Stimulated activated CD8-positive, alpha-beta memory T cell treated with anti-CD3 and anti-CD28 coated beads, Interleukin-12 subunit alpha, Interleukin-12 subunit beta, amount 100 ng/mL, for 1 hour (primary cell): ENCODE data around the gene BMP6.

Source experiments
- DNase-seq: peaks from one replicate; pipeline ENCODE4 v3.0.0-alpha.2; 2020; ENCODE audit warnings: low read depth

Gene BMP6

DNA sequence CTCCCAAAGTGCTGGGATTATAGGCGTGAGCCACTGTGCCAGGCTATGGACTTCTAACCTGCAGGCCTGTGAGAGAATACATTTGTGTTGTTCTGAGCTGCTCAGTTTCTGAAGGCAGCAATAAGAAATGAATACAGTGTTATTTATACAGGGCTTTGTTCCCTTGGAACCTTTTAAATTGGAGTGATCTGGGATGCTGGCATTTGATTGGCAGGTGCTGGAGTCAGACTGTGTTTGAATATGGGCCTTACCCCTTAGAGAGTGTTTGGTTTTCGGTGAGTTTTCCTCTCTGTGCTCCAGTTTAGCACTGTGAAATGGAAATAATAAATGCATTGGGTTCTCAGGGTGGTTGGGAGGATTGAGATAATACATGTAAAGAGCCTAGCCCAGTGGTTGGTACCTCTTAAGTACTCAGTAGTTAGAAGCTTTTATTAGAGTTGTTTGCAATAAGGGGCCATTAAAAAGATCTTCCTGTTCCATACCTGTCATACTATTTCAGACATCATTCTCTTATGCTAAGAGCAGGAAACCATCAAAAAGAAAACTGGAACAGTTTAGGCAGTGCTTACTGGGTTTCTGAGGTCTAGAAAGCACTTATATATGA lies 22.1 kb downstream of the BMP6 start:
- no peak for DNase-seq

DNA sequence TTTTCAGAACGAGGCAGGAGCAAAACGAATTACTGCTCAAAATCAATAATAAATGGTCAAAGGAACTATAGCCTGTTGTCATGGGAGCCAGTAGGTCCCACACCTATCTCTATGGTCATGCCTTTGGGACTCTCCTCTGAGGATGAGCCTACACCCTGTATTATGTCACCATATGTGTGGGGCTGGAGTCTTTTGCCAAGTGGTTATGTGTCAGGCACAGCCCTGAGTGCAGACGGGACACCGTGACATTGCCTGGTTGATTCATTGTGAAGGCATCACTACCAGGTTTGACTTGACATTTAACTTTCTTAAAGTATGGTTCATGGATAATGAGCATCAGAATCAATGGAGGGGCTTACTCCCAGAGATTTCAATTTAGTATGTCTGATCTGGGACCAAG lies 23.6 kb downstream of the BMP6 start:
- no peak for DNase-seq

DNA sequence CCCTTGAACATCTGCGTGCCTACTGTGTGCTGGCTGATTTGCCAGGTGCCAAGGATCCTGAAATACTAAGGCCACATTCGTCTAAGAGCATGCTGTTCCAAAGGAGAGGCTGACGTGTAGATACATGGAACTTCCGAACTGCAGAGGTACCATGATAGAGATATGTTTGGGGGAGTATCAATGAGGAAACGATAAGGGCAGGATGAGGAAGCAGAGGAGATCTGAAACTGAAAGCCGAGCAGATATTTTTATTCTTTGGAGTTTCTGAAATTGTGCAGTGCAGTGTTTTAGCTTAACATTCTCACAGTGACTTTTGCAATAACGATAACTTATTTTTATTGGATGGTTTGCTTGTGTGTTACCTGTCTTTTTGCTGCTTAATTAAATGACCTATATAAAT lies 24.3 kb downstream of the BMP6 start:
- DNase-seq = no peak

GRCh38 chr6:7758456-7758855 lies 32.6 kb downstream of the BMP6 start:
- DNase-seq = no peak

DNA sequence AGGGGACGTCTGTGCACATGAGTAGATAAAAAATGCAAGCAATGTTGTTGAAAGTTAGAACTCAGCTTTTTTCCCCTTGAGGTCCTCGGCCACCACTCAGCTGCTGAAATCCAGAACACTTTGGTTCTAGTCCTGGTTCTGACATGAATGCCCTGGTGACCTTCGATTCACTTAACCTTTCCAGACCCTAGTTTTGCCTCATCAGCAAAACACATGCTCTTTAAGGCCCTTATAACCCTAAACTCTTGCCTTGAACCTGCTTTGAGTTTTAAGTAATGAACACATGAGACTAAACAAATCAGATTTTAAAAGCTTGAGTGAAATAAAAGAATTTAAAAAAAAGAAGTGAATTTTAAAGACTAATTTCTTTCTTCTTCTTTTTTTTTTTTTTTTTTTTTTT lies 33.4 kb downstream of the BMP6 start:
- no peak for DNase-seq

DNA sequence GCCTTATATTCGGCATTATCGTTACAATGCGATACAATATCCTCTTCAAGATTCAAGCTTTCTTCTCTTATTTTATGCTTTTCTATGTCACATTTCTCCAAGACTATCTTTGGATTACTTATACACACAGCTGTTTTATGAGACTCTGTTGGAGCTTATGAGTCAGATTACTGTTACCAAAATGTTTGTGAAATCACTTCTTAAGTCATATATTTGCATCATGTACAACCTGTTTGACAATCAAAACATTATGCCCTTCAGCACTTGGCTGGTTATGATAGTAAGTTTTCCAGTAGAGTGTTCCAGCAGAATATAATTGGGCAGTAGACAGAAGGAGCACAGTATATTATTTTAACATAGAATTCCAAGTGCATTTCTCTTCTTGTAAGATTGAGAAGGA lies 35.2 kb downstream of the BMP6 start:
- no peak for DNase-seq

DNA sequence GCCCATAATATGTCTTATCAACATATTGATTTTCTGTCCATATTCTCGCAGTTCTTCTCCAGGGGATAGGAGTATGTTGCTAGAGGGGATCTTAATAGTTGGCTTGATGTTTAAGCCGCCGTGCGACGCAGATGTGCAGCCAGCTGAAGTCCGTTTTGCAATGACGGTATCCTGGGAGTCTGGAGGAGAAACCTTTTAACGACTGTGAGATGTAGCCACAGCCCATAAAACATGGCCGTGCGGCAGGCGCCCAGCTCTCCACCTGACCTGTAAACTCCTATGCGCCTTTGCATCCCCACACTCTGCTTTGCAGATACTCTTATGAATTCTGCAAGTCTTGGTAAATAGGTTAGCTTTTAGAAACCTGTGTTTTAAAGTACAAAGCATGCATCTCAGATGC lies 36.9 kb downstream of the BMP6 start:
- DNase-seq = no peak

DNA sequence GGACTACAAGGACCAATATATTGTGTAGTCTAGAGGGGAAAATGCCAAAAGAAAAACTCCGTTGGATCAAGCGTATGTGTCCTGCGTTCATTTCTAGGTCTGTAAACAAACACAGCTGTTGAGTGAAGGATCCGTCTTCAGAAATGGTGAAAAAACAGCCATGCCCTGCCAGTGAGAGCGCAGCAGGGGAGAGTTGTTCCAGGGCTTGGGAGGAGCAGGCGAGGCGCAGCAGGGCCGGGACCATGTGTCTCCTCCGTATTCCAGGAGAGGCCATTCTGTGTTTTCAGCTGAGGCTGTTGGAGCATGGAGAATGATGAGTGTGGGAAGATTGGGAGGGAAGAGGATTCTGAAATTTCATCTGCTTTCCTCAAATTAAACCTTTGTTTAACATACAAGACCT lies 38.0 kb downstream of the BMP6 start:
- no peak for DNase-seq

GRCh38 chr6:7765575-7766325 lies 39.9 kb downstream of the BMP6 start:
- no peak for DNase-seq

DNA sequence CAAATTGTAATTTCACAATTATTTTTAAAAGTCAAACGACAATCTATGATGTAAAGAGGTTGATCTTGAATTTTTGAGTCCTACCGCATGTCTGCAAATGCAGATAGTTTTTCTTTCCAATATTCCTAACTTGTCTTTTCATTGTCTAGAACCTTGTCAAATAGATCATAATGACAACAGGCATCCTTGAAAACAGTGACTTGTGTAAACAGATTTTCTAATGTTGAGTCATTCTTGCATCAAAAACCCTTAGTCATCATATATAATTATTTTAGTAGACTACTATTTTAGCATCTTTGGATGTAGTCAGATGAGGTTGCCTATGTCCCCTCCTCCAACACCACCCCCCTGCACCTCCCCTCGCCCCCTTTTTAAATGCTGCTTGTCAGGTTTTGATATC lies 43.8 kb downstream of the BMP6 start:
- no peak for DNase-seq

DNA sequence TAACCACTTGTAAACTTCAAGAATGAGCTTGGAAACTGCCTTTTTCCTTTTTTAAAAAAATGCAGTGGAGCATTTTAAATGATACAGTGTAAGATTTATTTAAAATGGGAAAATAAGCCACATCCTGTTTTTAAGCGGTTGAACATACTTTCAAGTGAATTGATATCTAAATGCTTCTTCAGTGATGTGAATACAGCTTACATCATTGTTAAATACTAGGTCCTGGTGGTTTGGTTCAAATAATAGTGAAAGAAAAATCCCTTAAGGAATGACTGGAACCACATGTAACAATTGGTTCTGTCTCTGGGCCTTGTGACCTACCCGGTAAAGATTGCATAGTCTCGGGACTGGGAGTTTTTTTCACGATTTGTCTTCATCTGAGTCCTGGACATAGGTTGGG lies 44.2 kb downstream of the BMP6 start:
- DNase-seq = no peak

GRCh38 chr6:7770601-7771000 lies 44.7 kb downstream of the BMP6 start:
- no peak for DNase-seq

DNA sequence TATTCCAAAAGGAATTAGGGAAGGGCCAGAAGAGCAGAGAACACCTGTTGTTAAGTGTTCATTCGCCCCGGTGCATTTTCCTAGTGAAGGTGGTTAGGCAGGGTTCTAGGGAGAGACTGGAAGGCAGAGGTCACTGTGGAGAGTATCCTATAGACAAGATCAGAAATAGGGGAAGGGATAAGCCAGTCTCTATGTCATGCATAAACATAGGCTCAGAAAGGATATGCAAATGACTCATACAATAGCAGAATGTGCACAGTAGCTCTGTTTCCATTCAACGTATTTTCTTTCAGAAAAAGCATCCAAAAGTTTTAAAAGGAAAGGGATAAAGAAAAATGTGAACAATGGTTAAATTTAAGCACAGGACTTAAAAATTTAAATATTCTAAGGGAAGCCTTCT lies 47.4 kb downstream of the BMP6 start:
- no peak for DNase-seq

- DNase-seq = no peak
Observed at GRCh38 chr6:7773914-7774313, 48.0 kb downstream of the BMP6 start.

DNA sequence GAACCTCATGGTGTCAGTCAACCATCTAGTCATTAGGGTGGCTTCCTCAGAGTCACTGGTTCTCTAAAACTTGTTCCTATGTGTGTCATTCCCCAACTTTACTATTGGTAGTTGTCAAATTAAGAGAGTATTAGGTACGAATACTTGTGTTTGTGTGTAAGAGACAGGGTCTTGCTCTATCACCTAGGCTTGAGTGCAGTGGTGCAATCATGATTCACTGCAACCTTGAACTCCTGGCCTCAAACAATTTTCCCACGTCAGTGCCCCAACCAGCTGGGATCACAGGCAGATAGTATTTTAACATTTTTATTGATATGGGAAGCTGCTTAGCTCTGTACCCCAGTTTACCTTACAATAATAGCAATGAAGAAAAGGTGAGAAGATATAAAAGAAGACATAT lies 50.6 kb downstream of the BMP6 start:
- no peak for DNase-seq

DNA sequence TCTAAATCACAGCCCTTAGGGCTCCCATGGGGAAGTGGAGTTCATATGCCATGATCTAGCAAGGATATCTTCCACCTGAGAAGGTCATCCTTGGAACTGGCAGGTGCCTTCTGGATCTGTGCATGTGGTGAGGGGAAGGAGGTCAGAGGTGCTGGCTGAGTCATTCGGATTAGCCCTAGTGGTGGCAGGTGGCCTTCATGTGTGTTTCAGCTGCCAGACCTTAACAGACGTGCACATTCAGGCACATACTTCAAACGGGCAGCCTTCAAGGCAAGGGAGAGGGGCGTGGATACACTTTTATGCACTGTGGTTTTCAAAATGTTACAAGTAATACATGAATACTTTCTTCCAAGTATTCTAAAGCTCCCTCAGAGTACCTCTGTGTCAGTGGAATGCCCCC lies 51.2 kb downstream of the BMP6 start:
- no peak for DNase-seq

- no peak for DNase-seq
Observed at GRCh38 chr6:7781240-7781639, 55.3 kb downstream of the BMP6 start.

DNA sequence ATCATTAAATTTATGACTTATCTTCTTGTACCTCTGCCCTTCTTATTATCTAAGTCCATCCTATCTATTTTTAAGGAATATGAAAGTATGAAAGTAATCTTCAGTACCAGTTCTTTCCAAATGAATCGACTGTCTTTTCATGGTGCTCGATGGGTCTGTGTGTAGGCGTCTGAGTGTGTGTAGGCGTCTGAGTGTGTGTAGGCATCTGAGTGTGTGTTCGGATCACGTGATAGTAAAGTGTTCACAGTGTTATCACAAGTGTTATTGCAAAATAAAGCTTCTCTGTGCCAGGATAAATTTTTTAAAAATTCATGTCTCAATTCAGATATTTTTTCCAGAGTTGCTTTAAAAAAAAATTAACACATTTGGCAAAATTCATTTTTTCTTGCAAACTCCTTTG lies 58.3 kb downstream of the BMP6 start:
- DNase-seq = no peak

GRCh38 chr6:7784706-7785105 lies 58.8 kb downstream of the BMP6 start:
- no peak for DNase-seq

GRCh38 chr6:7785243-7786035 lies 59.5 kb downstream of the BMP6 start:
- DNase-seq = no peak

- no peak for DNase-seq
Observed at GRCh38 chr6:7786214-7786661, 60.3 kb downstream of the BMP6 start.

GRCh38 chr6:7787137-7787608 lies 61.3 kb downstream of the BMP6 start:
- DNase-seq = no peak

DNA sequence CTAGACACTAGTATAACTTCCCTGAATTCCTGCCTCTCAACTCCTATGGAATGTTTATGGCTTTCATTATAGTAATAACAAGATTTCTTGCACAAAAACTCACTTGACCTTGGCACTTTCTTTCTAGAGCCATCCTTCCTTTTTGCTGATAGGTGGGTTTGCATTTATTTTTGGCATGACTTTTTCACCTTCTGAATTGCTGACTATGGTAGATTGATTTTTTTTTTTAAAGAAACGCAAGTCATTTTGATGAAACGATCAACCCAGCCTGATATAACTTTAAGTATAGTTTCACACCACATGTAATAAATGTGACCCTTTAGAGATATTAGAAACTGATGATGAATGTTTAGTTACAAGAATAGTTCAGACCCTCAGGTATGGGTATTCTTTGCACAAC lies 61.8 kb downstream of the BMP6 start:
- DNase-seq = no peak
